Neural crest cell (in vitro differentiated cells): Measurements from ENCODE around the gene RECK. TPM values are rescaled to one million over a fixed set of nuclear protein-coding genes. Genes with fewer than 3 reads are reported as not detected.
A peak's percentile ranks its signal among the peaks of the same experiment; 100 is the strongest.

Experiments used
- DNase-seq: peaks from one replicate; pipeline ENCODE4 v3.0.0; 2021; ENCODE audit warnings: low read depth, mixed read lengths, low spot score
- H3K27ac Mint-ChIP-seq: one replicate; pipeline ENCODE4 v1.8.0; 2021; ENCODE audit warnings: mild to moderate bottlenecking, mixed read lengths; ENCODE audit not compliant: unreplicated experiment
- H3K27me3 Mint-ChIP-seq: 2 replicates; pipeline ENCODE4 v1.8.0; 2021; ENCODE audit warnings: low read depth, mild to moderate bottlenecking, mixed read lengths
- H3K36me3 Mint-ChIP-seq: 2 replicates; pipeline ENCODE4 v1.8.0; 2021; ENCODE audit warnings: low read depth, mild to moderate bottlenecking, mixed read lengths
- H3K4me1 Mint-ChIP-seq: 2 replicates; pipeline ENCODE4 v1.8.0; 2021; ENCODE audit warnings: mixed read lengths
- H3K4me3 Mint-ChIP-seq: one replicate; pipeline ENCODE4 v1.8.0; 2021; ENCODE audit warnings: mild to moderate bottlenecking, mixed read lengths
- H3K9me3 Mint-ChIP-seq: 2 replicates; pipeline ENCODE4 v1.8.0; 2021; ENCODE audit warnings: mixed read lengths
- total RNA-seq: library from RNA; stranded (reverse); gene quantifications from 2 replicates; pipeline ENCODE4 v1.2.1, GENCODE V29; 2021
- TF ChIP-seq, protein P1 (sequence below): fragments of 200-600 bp; sonication (generic); conservative IDR thresholded peaks from 2 replicates; pipeline ENCODE4 v1.5.0; 2021; ENCODE audit warnings: antibody characterized with exemption, mild to moderate bottlenecking

The RECK gene
- total RNA-seq, 1 donor from 2014 or later, result 9.5 TPM

GRCh38 chr9:36102742-36103495, 66.2 kb downstream of the RECK start:
- TF ChIP-seq, protein P1, sequence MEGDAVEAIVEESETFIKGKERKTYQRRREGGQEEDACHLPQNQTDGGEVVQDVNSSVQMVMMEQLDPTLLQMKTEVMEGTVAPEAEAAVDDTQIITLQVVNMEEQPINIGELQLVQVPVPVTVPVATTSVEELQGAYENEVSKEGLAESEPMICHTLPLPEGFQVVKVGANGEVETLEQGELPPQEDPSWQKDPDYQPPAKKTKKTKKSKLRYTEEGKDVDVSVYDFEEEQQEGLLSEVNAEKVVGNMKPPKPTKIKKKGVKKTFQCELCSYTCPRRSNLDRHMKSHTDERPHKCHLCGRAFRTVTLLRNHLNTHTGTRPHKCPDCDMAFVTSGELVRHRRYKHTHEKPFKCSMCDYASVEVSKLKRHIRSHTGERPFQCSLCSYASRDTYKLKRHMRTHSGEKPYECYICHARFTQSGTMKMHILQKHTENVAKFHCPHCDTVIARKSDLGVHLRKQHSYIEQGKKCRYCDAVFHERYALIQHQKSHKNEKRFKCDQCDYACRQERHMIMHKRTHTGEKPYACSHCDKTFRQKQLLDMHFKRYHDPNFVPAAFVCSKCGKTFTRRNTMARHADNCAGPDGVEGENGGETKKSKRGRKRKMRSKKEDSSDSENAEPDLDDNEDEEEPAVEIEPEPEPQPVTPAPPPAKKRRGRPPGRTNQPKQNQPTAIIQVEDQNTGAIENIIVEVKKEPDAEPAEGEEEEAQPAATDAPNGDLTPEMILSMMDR, result peak; percentile 84
- Mint-ChIP-seq H3K27ac (no peak overlapping the region), H3K36me3 (no peaks in the 10 kb centered on the region), H3K4me1 (no peaks in the 10 kb centered on the region), H3K4me3 (no peak overlapping the region), H3K27me3 (no peaks in the 10 kb centered on the region), H3K9me3 (no peaks in the 10 kb centered on the region)
- DNase-seq, result peak; percentile 66

DNA sequence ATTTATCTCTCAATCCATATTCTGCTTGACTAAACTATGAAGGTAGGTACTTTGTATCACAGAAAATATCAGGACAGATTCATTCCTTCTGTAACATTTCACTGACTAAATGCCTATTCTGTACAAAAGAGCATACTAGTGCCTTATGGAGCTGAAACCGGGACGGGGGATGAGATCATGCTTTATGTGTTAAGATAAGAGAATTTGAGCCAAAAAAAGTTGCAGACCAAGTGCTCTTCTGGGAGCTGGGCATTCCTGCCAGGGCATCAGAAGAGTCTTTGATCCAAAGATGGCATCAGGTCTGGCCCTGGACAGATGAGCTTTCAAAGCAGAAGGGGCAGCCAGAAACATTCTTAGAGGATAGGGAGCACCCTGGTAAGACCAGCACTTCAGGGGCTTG, 72.4 kb downstream of the RECK start:
- H3K9me3 Mint-ChIP-seq, result no peaks in the 10 kb centered on the region

GRCh38 chr9:36110434-36110833, 73.7 kb downstream of the RECK start:
- H3K4me1 Mint-ChIP-seq, result peaks cover 11% of the 10 kb centered on the region
- no peak for DNase-seq

More for the DNA sequence above, 72.4 kb downstream of the RECK start:
- Mint-ChIP-seq H3K4me3 (no peak overlapping the region), H3K27ac (no peak overlapping the region), H3K4me1 (peaks cover 11% of the 10 kb centered on the region), H3K27me3 (no peaks in the 10 kb centered on the region), H3K36me3 (no peaks in the 10 kb centered on the region)
- no peak for DNase-seq
- TF ChIP-seq, protein P1, result no peak

DNA sequence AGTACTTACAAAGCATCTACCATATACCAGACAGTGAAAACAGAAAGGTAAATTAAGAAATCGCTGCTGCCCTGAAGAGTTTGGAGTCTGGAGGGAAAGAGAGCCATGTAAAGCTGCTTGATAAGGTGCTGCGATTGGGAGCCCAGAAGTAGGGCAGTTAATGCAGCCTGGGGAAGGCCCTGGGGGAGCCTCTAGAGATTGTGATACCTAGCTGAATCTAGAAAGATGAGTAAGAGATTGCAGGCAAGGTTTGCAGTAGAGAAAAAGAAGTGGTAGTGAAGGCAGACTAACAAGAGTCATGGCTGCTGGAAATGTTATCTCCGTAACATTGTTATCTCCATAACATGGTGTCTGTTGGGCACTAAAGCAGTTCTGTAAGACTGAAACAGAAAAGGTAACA, 75.8 kb downstream of the RECK start:
- no peaks in the 10 kb centered on the region for H3K27me3 Mint-ChIP-seq
- peaks cover 11% of the 10 kb centered on the region for H3K4me1 Mint-ChIP-seq

More at GRCh38 chr9:36110434-36110833, 73.7 kb downstream of the RECK start:
- Mint-ChIP-seq H3K27ac (no peak overlapping the region), H3K9me3 (no peaks in the 10 kb centered on the region), H3K27me3 (no peaks in the 10 kb centered on the region), H3K36me3 (no peaks in the 10 kb centered on the region), H3K4me3 (no peak overlapping the region)
- TF ChIP-seq, protein P1, result no peak

DNA sequence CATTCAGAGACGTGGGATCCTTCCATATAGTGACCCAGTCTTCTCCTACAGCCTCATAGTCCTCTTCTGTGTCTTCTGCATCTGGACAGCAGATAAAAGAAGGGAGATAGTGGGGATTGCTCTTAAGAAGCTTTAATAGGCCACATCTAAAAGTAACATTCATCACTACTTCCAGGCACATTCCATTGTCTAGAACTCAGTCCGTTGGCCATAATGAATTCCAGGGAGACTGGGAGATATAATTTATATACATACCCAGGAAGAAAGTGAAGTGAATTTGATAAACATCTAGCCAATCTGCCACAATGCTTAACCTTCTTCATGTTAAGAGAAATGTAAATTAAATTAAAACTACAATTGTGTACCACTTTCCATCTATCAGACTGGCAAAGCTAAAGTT, 77.3 kb downstream of the RECK start:
- Mint-ChIP-seq H3K4me3 (no peak overlapping the region), H3K36me3 (no peaks in the 10 kb centered on the region), H3K9me3 (no peaks in the 10 kb centered on the region), H3K27me3 (no peaks in the 10 kb centered on the region), H3K4me1 (peaks cover 11% of the 10 kb centered on the region), H3K27ac (no peak overlapping the region)
- DNase-seq, result no peak
- TF ChIP-seq, protein P1, result no peak

More for the DNA sequence above, 75.8 kb downstream of the RECK start:
- no peaks in the 10 kb centered on the region for H3K36me3 Mint-ChIP-seq
- H3K27ac Mint-ChIP-seq, result no peak overlapping the region
- H3K4me3 Mint-ChIP-seq, result no peak overlapping the region
- TF ChIP-seq, protein P1, result no peak
- H3K9me3 Mint-ChIP-seq, result no peaks in the 10 kb centered on the region
- DNase-seq, result no peak
